Trophoblast cell (in vitro differentiated cells and primary cell): ENCODE measurements around the gene GAK.

ENCODE experiments used
- DNase-seq, 2 donors: peaks; one replicate each; pipeline ENCODE4 v3.0.0-alpha.2; 2016
- H2AFZ ChIP-seq: 2 replicates; pipeline ENCODE4 v1.6.1; 2013; ENCODE audit warnings: low read length, moderate library complexity, mild to moderate bottlenecking; ENCODE audit not compliant: insufficient read depth, poor library complexity
- H2AK5ac ChIP-seq: 2 replicates; pipeline ENCODE4 v1.6.1; 2013; ENCODE audit warnings: mild to moderate bottlenecking, low read length
- H2BK120ac ChIP-seq: 2 replicates; pipeline ENCODE4 v1.6.1; 2013; ENCODE audit warnings: low read length, mild to moderate bottlenecking, moderate library complexity; ENCODE audit not compliant: insufficient read depth, poor library complexity
- H2BK12ac ChIP-seq: 2 replicates; pipeline ENCODE4 v1.6.1; 2013; ENCODE audit warnings: mild to moderate bottlenecking, low read length, moderate library complexity
- H2BK5ac ChIP-seq: 2 replicates; pipeline ENCODE4 v1.6.1; 2013; ENCODE audit warnings: low read length, low read depth, moderate library complexity, mild to moderate bottlenecking; ENCODE audit not compliant: poor library complexity
- H3K14ac ChIP-seq: 2 replicates; pipeline ENCODE4 v1.6.1; 2013; ENCODE audit warnings: mild to moderate bottlenecking, low read length
- H3K18ac ChIP-seq: 2 replicates; pipeline ENCODE4 v1.6.1; 2013; ENCODE audit warnings: mild to moderate bottlenecking, low read length
- H3K23ac ChIP-seq: 2 replicates; pipeline ENCODE4 v1.6.1; 2013; ENCODE audit warnings: low read length
- H3K27ac ChIP-seq: 2 replicates; pipeline ENCODE4 v1.5.1; 2013; ENCODE audit warnings: low read depth, mild to moderate bottlenecking, inconsistent platforms, low read length, moderate library complexity
- H3K27me3 ChIP-seq: 2 replicates; pipeline ENCODE4 v1.6.1; 2013; ENCODE audit warnings: inconsistent platforms, mild to moderate bottlenecking, low read length, moderate library complexity; ENCODE audit not compliant: insufficient read depth
- H3K36me3 ChIP-seq, 2 experiments: 1 replicate in 1 of 2; 2 replicates in 1 of 2; pipeline ENCODE4 v1.6.1; 2013; ENCODE audit warnings: low read length in 2 of 2, mild to moderate bottlenecking in 2 of 2, moderate library complexity in 1 of 2; ENCODE audit not compliant: insufficient read depth in 2 of 2, control insufficient read depth in 1 of 2
- H3K4ac ChIP-seq: 2 replicates; pipeline ENCODE4 v1.6.1; 2013; ENCODE audit warnings: low read depth, mild to moderate bottlenecking, low read length, moderate library complexity
- H3K4me1 ChIP-seq, 2 experiments: 1 replicate in 1 of 2; 2 replicates in 1 of 2; pipeline ENCODE4 v1.6.1; 2013; ENCODE audit warnings: low read length in 2 of 2, mild to moderate bottlenecking in 2 of 2, moderate library complexity in 1 of 2; ENCODE audit not compliant: insufficient read depth in 2 of 2, control insufficient read depth in 1 of 2
- H3K4me2 ChIP-seq: 2 replicates; pipeline ENCODE4 v1.6.1; 2013; ENCODE audit warnings: inconsistent platforms, mild to moderate bottlenecking, low read length, moderate library complexity
- H3K4me3 ChIP-seq: 2 replicates; pipeline ENCODE4 v1.5.1; 2013; ENCODE audit warnings: mild to moderate bottlenecking, low read depth, low read length, inconsistent platforms
- H3K79me1 ChIP-seq: one replicate; pipeline ENCODE4 v1.6.1; 2013; ENCODE audit warnings: low read length
- H3K79me2 ChIP-seq: 2 replicates; pipeline ENCODE4 v1.6.1; 2013; ENCODE audit warnings: low read length, mild to moderate bottlenecking; ENCODE audit not compliant: control insufficient read depth, insufficient read depth, poor library complexity
- H3K9ac ChIP-seq: 2 replicates; pipeline ENCODE4 v1.6.1; 2013; ENCODE audit warnings: mild to moderate bottlenecking, low read length
- H3K9me3 ChIP-seq: 2 replicates; pipeline ENCODE4 v1.6.1; 2013; ENCODE audit warnings: low read depth, mild to moderate bottlenecking, control low read depth, inconsistent platforms, low read length; ENCODE audit not compliant: insufficient read depth
- H4K12ac ChIP-seq: 2 replicates; pipeline ENCODE4 v1.6.1; 2013; ENCODE audit warnings: low read depth, mild to moderate bottlenecking, low read length, moderate library complexity
- H4K8ac ChIP-seq: 2 replicates; pipeline ENCODE4 v1.6.1; 2013; ENCODE audit warnings: low read depth, mild to moderate bottlenecking, low read length, moderate library complexity
- H4K91ac ChIP-seq: one replicate; pipeline ENCODE4 v1.6.1; 2013; ENCODE audit warnings: low read depth, mild to moderate bottlenecking, low read length, moderate library complexity
- WGBS: extraction: QIAGEN DNeasy Blood & Tissue Kit; methylation state at CpG from one replicate; pipeline ENCODE4 v1.1.7; 2013; ENCODE audit warnings: missing lambda C conversion rate; ENCODE audit not compliant: insufficient read length, insufficient coverage; ENCODE audit errors: extremely low coverage; 5-methylcytosine and 5-hydroxymethylcytosine counted together

The GAK gene

DNA sequence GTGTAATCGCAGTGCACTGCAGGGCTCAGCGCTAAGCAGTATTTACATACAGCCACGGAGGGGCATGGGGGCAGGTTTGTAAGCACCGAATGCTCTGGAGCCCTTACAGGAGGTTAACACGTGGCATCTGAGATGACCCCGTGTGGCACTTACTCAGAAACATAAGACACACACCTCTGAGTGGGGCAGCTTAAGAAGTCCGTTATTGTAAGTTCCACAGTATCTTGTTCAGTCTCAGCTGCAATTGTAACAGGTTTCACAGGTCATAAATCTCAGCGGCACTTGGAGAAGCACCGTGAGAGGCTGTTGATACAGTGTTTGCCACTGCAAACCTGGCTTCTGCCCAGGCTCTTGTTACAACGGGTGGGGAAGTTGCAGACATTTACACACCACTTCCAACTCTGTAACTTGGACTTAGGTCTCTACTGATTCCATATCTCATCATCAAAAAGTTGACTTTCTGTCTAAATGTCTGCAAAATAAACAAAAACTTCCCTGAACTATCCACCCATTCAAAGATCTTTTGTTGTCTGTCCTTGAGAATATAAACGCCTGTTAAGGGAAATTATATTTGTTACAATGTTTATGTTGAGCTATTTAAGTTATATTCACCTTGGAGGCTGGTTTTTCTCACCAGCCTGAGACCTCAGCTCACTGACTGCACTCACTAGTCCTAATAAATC is 116.5 kb downstream of the GAK start:
- Histone ChIP-seq H2BK5ac (no peak overlapping the region), H3K23ac (no peak overlapping the region), H3K9ac (no peak overlapping the region), H3K4ac (no peak overlapping the region), H3K4me3 (no peak overlapping the region), H2BK12ac (no peak overlapping the region), H3K9me3 (peaks cover 8% of the 10 kb centered on the region), H2AFZ (no peak overlapping the region), H3K14ac (no peak overlapping the region), H2BK120ac (no peak overlapping the region), H3K79me1 (no peaks in the 10 kb centered on the region), H4K91ac (no peak overlapping the region), H3K4me2 (no peak overlapping the region), H3K27me3 (peaks cover 3% of the 10 kb centered on the region), H2AK5ac (no peak overlapping the region), H4K8ac (no peak overlapping the region), H3K27ac (no peak overlapping the region), H3K18ac (no peak overlapping the region), H3K4me1 (no peaks in the 10 kb centered on the region), H4K12ac (no peak overlapping the region), H3K79me2 (no peaks in the 10 kb centered on the region), H3K36me3 (no peaks in the 10 kb centered on the region)
- no CpG with 5 or more reads among the region's 11 CpGs for WGBS
- DNase-seq, result no peak

DNA sequence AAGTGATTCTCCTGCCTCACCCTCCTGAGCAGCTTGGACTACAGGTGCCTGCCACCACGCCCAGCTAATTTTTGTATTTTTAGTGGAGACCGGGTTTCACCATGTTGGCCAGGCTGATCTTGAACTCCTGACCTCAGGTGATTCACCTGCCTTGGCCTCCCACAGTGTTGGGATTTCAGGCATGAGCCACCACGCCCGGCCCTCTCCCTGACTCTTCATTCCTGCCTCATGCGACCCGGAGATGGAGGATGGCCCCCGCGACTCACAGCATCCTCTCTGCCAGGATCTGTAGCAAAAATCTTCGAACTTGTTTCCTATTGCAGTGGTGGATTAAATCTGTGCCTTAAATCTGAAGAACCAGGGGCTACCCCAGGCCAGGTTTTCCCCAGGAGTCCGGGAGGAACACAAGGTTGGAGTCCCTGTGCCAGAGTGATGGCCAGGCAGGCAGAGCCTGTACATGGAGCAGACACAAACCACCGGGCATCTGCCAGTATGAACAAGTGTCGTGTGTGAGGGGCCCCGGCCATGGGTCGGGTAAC is 117.7 kb downstream of the GAK start:
- no peak overlapping the region for H4K8ac ChIP-seq
- no peaks in the 10 kb centered on the region for H3K27me3 ChIP-seq
- no peaks in the 10 kb centered on the region for H3K4me1 ChIP-seq
- H3K9me3 ChIP-seq, result peaks cover 4% of the 10 kb centered on the region
- no peak overlapping the region for H3K27ac ChIP-seq
- no peak overlapping the region for H3K4ac ChIP-seq
- no peak overlapping the region for H3K4me2 ChIP-seq
- no peak overlapping the region for H4K91ac ChIP-seq
- no peak overlapping the region for H3K14ac ChIP-seq
- H4K12ac ChIP-seq, result no peak overlapping the region
- H2AK5ac ChIP-seq, result no peak overlapping the region
- H2BK5ac ChIP-seq, result no peak overlapping the region
- no CpG with 5 or more reads among the region's 14 CpGs for WGBS
- no peaks in the 10 kb centered on the region for H3K79me1 ChIP-seq
- no peak overlapping the region for H2BK12ac ChIP-seq
- H3K9ac ChIP-seq, result no peak overlapping the region
- no peak overlapping the region for H2AFZ ChIP-seq
- no peaks in the 10 kb centered on the region for H3K36me3 ChIP-seq
- no peaks in the 10 kb centered on the region for H3K79me2 ChIP-seq
- DNase-seq, result no peak
- H3K23ac ChIP-seq, result no peak overlapping the region
- no peak overlapping the region for H3K4me3 ChIP-seq
- H3K18ac ChIP-seq, result no peak overlapping the region
- no peak overlapping the region for H2BK120ac ChIP-seq

DNA sequence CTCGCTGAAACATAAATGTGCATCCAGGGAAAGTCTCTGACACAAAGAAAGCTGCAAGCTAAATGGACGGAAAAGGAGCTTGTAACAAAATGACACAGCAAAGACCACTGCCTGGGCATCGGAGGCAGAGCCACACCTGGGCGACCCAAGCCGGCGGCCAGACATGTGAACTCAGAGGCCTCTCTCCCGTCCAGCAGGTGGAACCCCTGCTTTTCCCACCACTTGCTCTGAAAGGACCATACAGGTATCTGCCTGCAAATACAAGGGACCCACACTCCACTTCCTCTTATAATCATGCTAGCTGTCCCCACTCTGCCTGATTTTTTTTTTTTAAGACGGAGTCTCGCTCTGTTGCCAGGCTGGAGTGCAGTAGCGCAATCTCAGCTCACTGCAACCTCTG is 118.2 kb downstream of the GAK start:
- no peak overlapping the region for H3K4me3 ChIP-seq
- no peak overlapping the region for H2AFZ ChIP-seq
- no peak overlapping the region for H4K91ac ChIP-seq
- no peak overlapping the region for H2BK120ac ChIP-seq
- no peaks in the 10 kb centered on the region for H3K79me1 ChIP-seq
- H2AK5ac ChIP-seq, result no peak overlapping the region
- H2BK12ac ChIP-seq, result no peak overlapping the region
- H3K23ac ChIP-seq, result no peak overlapping the region
- H2BK5ac ChIP-seq, result no peak overlapping the region
- H3K4me2 ChIP-seq, result no peak overlapping the region
- no peaks in the 10 kb centered on the region for H3K27me3 ChIP-seq
- H4K12ac ChIP-seq, result no peak overlapping the region
- H4K8ac ChIP-seq, result no peak overlapping the region
- H3K36me3 ChIP-seq, result no peaks in the 10 kb centered on the region
- H3K14ac ChIP-seq, result no peak overlapping the region
- H3K79me2 ChIP-seq, result no peaks in the 10 kb centered on the region
- no peak overlapping the region for H3K27ac ChIP-seq
- H3K18ac ChIP-seq, result no peak overlapping the region
- H3K4me1 ChIP-seq, result no peaks in the 10 kb centered on the region
- WGBS, result no CpG with 5 or more reads among the region's 10 CpGs
- no peak for DNase-seq
- H3K4ac ChIP-seq, result no peak overlapping the region
- no peak overlapping the region for H3K9ac ChIP-seq
- peaks cover 1% of the 10 kb centered on the region for H3K9me3 ChIP-seq

DNA sequence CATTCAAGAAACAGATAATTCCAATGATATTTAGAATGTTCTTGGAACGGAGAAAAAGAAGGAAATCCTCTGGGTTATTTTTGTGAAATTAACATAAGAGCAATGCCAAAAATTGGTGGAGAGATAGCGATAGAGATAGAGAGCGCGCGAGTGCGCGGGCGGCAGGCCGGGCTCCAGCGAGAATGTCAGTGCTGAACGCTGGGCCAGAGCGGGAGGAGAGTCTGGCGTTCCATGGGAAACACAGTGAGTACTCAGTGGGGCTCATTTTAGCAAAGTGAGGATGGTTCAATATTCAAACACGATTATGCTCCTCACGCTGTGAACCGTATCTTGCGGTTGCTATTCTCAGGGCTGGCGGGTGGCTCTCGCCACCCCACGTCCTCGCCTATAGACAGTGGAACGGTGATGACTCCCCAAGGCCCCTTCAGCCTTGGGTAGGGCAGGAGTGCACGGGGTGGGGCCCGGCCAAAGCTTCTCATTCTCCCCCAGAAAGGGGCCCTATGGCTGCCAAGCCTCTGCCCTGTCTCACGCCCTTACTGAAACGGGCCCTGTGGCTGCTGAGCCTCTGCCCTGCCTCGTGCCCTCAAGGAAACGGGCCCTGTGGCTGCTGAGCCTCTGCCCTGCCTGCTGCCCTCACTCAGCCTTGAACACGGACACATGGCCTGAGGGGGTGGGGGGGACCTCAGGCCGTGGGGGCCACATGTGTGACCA is 123.1 kb downstream of the GAK start:
- Histone ChIP-seq H3K9ac (no peak overlapping the region), H3K4me1 (no peaks in the 10 kb centered on the region), H3K9me3 (peaks cover 1% of the 10 kb centered on the region), H3K79me2 (no peaks in the 10 kb centered on the region), H4K12ac (no peak overlapping the region), H3K18ac (no peak overlapping the region), H3K14ac (no peak overlapping the region), H3K27ac (no peak overlapping the region), H2BK5ac (no peak overlapping the region), H3K36me3 (no peaks in the 10 kb centered on the region), H3K27me3 (no peaks in the 10 kb centered on the region), H2BK120ac (no peak overlapping the region), H2AFZ (no peak overlapping the region), H4K91ac (no peak overlapping the region), H3K4ac (no peak overlapping the region), H3K4me2 (no peak overlapping the region), H3K79me1 (no peaks in the 10 kb centered on the region), H4K8ac (no peak overlapping the region), H3K4me3 (no peak overlapping the region), H2AK5ac (no peak overlapping the region), H2BK12ac (no peak overlapping the region), H3K23ac (no peak overlapping the region)
- DNase-seq, result peak in 1 of 2 donors; percentile 40
- WGBS, result 100% methylated on average over 6 of the region's 30 CpGs
